ENCODE measurements around the gene TNPO3. TPM values are rescaled to one million over a fixed set of nuclear protein-coding genes. Genes with fewer than 3 reads are reported as not detected.

The TNPO3 gene
- total RNA-seq = 34.0 and 38.0 TPM in 2 replicates

GRCh38 chr7:129054438-129055293, at the start of gene TNPO3:
Gene TNPO3 (minus strand): TSS chr7:129055111. CDS start chr7:129054770, 341 bp downstream.

GRCh38 chr7:128937647-128938543, 117.0 kb downstream of the TNPO3 start, which contains the start of gene IRF5:
Gene IRF5 (plus strand): TSS chr7:128937927. CDS start chr7:128942082, 4,155 bp downstream.

GRCh38 chr7:128910569-128910945, 144.4 kb downstream of the TNPO3 start, which contains the start of gene KCP:
Gene KCP (minus strand): TSS chr7:128910709. CDS start chr7:128910676, 33 bp downstream.

Other genes starting within 250 kb of the TNPO3 start
- 98.9 and 169 TPM in 2 replicates for gene FLNC, start 224.7 kb downstream of the TNPO3 start, total RNA-seq
- 117 and 130 TPM in 2 replicates for gene ATP6V1F, start 192.3 kb downstream of the TNPO3 start, total RNA-seq
- gene KCP, start 144.4 kb downstream of the TNPO3 start, total RNA-seq = not detected in 2 replicates
- 0.39 TPM in 1 of 2 replicates, not detected in the other for gene IRF5, start 117.2 kb downstream of the TNPO3 start, total RNA-seq
- gene TSPAN33, start 89.6 kb upstream of the TNPO3 start, total RNA-seq = 0.13 and 1.0 TPM in 2 replicates
- gene SMO, start 133.5 kb upstream of the TNPO3 start, total RNA-seq = 15.9 and 32.0 TPM in 2 replicates
- gene AHCYL2, start 169.9 kb upstream of the TNPO3 start, total RNA-seq = 3.0 and 8.9 TPM in 2 replicates

Measured in epithelial cell of alveolus of lung (primary cell).